ENCODE measurements around the gene TRA2A. TPM values are rescaled to one million over a fixed set of nuclear protein-coding genes. Genes with fewer than 3 reads are reported as not detected.

Gene TRA2A
- polyA plus RNA-seq, 2 of the 4 experiments (the other 2 are of a cell fraction): 90.8 to 111 TPM

DNA sequence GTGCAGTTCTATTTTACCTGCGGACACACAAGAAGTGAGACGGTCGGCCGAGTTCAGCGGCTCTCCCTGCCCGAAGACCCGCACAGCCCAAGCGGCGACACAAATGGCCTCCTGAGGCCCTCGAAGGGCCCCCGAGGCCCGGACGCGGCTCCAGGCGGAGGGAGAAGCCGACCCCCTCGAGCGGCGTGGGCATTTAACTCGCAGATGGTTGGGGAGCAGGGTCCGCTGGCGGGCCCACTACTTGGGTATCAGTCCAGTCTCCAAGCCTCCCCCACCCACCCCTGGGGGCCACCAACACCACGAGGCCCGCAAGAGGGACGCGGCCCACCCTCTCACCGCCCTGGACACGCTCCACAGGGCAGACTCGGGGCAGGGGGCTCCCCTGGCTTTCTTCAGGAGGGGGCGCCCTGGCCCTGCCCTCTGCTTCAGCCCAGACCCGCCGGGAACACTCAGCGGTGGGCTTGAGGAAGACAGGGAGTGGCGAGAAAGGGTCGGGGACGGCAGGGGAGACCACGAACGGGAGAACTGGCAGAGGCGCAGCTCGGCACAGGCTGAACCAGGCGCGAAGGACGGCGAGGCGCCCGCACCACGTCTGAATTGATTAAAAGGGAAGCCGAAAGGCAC, 63.1 kb downstream of the TRA2A start:
- POLR2A ChIA-PET: interaction anchor here (0.7 to 2.4 kb wide), 3 partner anchors 64 to 196 kb away, joined by 3 to 7 read pairs (median 4); partner anchors contain the start of gene MALSU1
- TF ChIP-seq, protein P1, sequence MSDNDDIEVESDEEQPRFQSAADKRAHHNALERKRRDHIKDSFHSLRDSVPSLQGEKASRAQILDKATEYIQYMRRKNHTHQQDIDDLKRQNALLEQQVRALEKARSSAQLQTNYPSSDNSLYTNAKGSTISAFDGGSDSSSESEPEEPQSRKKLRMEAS (IDR thresholded peaks at IDR 0.05): peak; percentile 52; the same call in 1 of the 2 replicates
- TF ChIP-seq BHLHE40 (IDR thresholded peaks at IDR 0.05; ENCODE audit: low read depth, low read length): no peak
- DNase-seq (ENCODE audit: low read depth in 1 of 2, low spot score in 1 of 2) (no peak), FAIRE-seq (no peak), ATAC-seq (no peak)
- H3K4me2 ChIP-seq: peak overlapping the region; percentile 89
- peak overlapping the region; percentile 97 to 99 for H3K27ac ChIP-seq
- H3K4me1 ChIP-seq: peaks cover 43% of the 10 kb centered on the region
- CTCF ChIA-PET: interaction anchor here (0.8 to 1.9 kb wide), 6 partner anchors 38 to 207 kb away, joined by 3 to 11 read pairs (median 4); no protein-coding TSS in a partner anchor
- WGBS (ENCODE audit: missing lambda C conversion rate): 2% methylated on average over 19 of the region's 48 CpGs
- H3K4me3 ChIP-seq: peak overlapping the region; percentile 80
- no peaks in the 10 kb centered on the region for H3K9me3 ChIP-seq

DNA sequence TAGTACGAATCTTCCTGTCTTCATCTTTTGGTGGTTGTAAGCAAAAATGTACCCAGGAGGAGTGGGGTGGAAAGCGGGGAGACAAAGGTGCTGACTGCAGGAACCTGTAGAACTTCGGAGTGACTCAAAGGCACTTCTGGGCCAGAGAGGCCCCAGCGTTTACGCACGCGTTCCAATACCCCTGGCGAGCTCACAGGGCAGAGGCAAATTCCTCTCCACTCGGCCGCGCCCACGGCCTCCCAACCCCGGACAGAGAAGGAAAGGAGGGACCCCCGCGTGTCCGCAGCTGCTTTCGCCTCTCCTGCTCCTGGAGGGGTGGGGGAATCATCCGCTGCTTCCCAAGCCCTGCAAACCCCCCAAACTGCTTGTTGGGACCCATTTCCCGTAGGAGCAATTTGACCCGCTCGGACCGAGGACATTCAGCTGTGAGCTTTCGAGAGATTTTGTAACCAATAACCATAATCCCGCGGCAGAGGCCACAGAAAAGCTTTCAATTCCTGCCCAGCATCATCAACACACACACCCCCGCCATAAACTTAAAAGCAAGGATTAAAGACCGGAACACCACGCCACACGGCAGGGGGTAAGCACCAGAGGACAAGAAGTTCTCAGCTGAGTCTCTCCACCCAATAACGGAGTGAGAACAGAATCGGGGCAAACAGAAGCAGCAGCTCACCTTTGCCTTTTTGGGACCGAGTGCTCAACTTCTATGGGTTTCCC, 63.8 kb downstream of the TRA2A start:
- under 1% methylated on average over 31 of the region's 32 CpGs for WGBS (ENCODE audit: missing lambda C conversion rate)
- Histone ChIP-seq H3K4me2 (peak overlapping the region; percentile 89), H3K4me3 (peak overlapping the region; percentile 80), H3K9me3 (no peaks in the 10 kb centered on the region), H3K4me1 (peaks cover 48% of the 10 kb centered on the region), H3K27ac (peak overlapping the region; percentile 97 to 99)
- ATAC-seq (peak; percentile 15 to 30; a peak in 3 of 6 replicates), DNase-seq (ENCODE audit: low read depth in 1 of 2, low spot score in 1 of 2) (peak in 1 of 2 experiments; percentile 62), FAIRE-seq (no peak)
- POLR2A ChIA-PET: interaction anchor here (0.7 to 2.4 kb wide), 4 partner anchors 53 to 195 kb away, joined by 3 to 7 read pairs (median 4); partner anchors contain the start of gene MALSU1
- CTCF ChIA-PET: interaction anchor here (0.9 to 1.9 kb wide), 5 partner anchors 38 to 206 kb away, joined by 3 to 11 read pairs (median 4); no protein-coding TSS in a partner anchor
- TF ChIP-seq MYC (IDR thresholded peaks at IDR 0.05; ENCODE audit: borderline replicate concordance, low read length): no peak
- TF ChIP-seq MAFK (IDR thresholded peaks at IDR 0.05; ENCODE audit: partially characterized antibody): peak; percentile 15
- TF ChIP-seq POLR2A (IDR thresholded peaks at IDR 0.05; ENCODE audit: low read length): no peak; the same call in 1 of the 2 replicates
- no peak for TF ChIP-seq ZC3H11A (IDR thresholded peaks at IDR 0.05)
- TF ChIP-seq, protein P2, sequence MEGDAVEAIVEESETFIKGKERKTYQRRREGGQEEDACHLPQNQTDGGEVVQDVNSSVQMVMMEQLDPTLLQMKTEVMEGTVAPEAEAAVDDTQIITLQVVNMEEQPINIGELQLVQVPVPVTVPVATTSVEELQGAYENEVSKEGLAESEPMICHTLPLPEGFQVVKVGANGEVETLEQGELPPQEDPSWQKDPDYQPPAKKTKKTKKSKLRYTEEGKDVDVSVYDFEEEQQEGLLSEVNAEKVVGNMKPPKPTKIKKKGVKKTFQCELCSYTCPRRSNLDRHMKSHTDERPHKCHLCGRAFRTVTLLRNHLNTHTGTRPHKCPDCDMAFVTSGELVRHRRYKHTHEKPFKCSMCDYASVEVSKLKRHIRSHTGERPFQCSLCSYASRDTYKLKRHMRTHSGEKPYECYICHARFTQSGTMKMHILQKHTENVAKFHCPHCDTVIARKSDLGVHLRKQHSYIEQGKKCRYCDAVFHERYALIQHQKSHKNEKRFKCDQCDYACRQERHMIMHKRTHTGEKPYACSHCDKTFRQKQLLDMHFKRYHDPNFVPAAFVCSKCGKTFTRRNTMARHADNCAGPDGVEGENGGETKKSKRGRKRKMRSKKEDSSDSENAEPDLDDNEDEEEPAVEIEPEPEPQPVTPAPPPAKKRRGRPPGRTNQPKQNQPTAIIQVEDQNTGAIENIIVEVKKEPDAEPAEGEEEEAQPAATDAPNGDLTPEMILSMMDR (IDR thresholded peaks at IDR 0.05): no peak
- TF ChIP-seq, protein P1 (IDR thresholded peaks at IDR 0.05): no peak; the same call in 1 of the 2 replicates
- TF ChIP-seq CBX2 (IDR thresholded peaks at IDR 0.05; ENCODE audit: borderline replicate concordance, low read depth): no peak
- TF ChIP-seq RAD21 (conservative IDR thresholded peaks at IDR 0.05 in 1 of 2, IDR thresholded peaks at IDR 0.05 in 1 of 2): no peak

DNA sequence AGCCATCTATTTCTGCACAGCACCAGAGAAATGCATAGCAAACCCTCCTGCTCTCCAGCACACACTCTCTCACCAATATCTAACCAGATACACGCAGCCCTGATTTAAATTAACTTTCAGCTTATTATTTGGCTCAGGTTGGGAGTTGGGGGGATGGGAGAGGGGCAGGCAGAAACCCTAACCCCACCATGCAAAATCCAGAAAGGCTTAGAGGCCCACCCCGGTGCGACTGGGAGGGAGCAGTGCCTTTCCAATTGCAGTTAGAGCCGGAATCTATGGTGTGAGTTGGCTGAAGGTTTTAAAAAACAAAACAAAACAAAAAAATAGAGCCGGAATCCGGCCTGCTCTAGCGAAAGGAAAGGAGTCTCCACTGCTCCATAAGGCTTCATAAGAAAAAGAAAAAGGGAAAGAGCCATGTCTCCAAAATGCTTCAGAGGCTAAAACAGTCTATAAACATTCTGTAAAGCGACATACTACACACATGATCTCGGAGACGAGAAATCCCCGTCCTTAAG, 64.4 kb downstream of the TRA2A start:
- POLR2A ChIA-PET: interaction anchor here (0.8 to 2.4 kb wide), 4 partner anchors 53 to 194 kb away, joined by 3 to 7 read pairs (median 4); partner anchors contain the start of gene MALSU1
- peak overlapping the region; percentile 97 to 99 for H3K27ac ChIP-seq
- peak overlapping the region; percentile 80 for H3K4me3 ChIP-seq
- WGBS (ENCODE audit: missing lambda C conversion rate): 2% methylated on average over 11 of the region's 11 CpGs
- CTCF ChIA-PET: interaction anchor here (0.7 to 1.9 kb wide), 7 partner anchors 14 to 205 kb away, joined by 3 to 11 read pairs (median 4); no protein-coding TSS in a partner anchor
- DNase-seq (ENCODE audit: low read depth in 1 of 2, low spot score in 1 of 2): no peak
- peak overlapping the region; percentile 89 for H3K4me2 ChIP-seq
- no peak for ATAC-seq
- no peak for TF ChIP-seq KDM1A (IDR thresholded peaks at IDR 0.05; ENCODE audit: low read depth)
- H3K9me3 ChIP-seq: no peaks in the 10 kb centered on the region
- no peak for FAIRE-seq
- H3K4me1 ChIP-seq: peaks cover 46% of the 10 kb centered on the region

DNA sequence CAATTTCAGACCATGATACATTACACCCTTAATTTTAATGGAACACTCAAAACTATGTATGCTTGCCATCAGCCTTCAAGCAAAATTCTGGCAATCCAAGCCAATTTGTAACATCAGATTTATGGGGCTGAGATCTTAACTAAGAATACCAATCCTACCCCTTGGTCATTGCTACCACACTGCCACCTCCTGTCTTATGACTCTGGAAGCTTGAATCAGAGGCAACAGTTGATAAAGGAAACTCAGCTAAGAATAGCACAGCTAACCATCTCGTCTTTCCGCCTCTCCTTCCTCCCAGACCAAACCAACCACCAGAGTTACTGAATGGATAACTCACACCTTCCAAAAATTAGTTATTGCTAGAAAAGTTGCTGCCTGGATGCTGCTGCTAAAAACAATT, 68.9 kb downstream of the TRA2A start:
- H3K4me2 ChIP-seq: peak overlapping the region; percentile 89; the same call in 2 of the 3 replicates
- 73% methylated on average over 2 of the region's 2 CpGs for WGBS (ENCODE audit: missing lambda C conversion rate)
- FAIRE-seq: no peak
- CTCF ChIA-PET: interaction anchor here (0.8 to 4.0 kb wide), 8 partner anchors 9 to 201 kb away, joined by 3 to 17 read pairs (median 5); no protein-coding TSS in a partner anchor
- H3K27ac ChIP-seq: 0 out of 6 replicates have a peak overlapping the region, but pooled peaks of 1 of the 2 experiments have one; percentile 2
- H3K4me1 ChIP-seq: peaks cover 46% of the 10 kb centered on the region
- no peaks in the 10 kb centered on the region for H3K9me3 ChIP-seq
- DNase-seq (ENCODE audit: low read depth in 1 of 2, low spot score in 1 of 2): peak in 1 of 2 experiments; percentile 45
- no peak for ATAC-seq
- POLR2A ChIA-PET: interaction anchor here (0.6 to 0.9 kb wide), 2 partner anchors 10 to 115 kb away, joined by 4 read pairs; no protein-coding TSS in a partner anchor
- no peak overlapping the region for H3K4me3 ChIP-seq
- TF ChIP-seq RAD21 (conservative IDR thresholded peaks at IDR 0.05 in 1 of 2, IDR thresholded peaks at IDR 0.05 in 1 of 2) (peak; percentile 47 to 55; a peak in 4 of 5 replicates), FOSB (CRISPR knock-in tag; IDR thresholded peaks at IDR 0.05) (no peak), RNF2 (IDR thresholded peaks at IDR 0.05; ENCODE audit: borderline replicate concordance, low read depth) (no peak), SMC3 (IDR thresholded peaks at IDR 0.05) (peak; percentile 47), EHF (CRISPR knock-in tag; IDR thresholded peaks at IDR 0.05) (no peak), RARB (CRISPR knock-in tag; IDR thresholded peaks at IDR 0.05) (no peak), RCOR1 (IDR thresholded peaks at IDR 0.05; ENCODE audit: low read depth, low read length) (no peak), CHD4 (IDR thresholded peaks at IDR 0.05; ENCODE audit: borderline replicate concordance) (no peak), POLR2A (IDR thresholded peaks at IDR 0.05; ENCODE audit: low read length) (no peak)
- TF ChIP-seq, protein P2 (IDR thresholded peaks at IDR 0.05): peak; percentile 39
